NCI-H1092 (cell line): ENCODE results near the gene CSF1R.

Experiments used
- DNase-seq: peaks from one replicate; lab custom pipeline; 2025; lab: John Stamatoyannopoulos, UW

Gene CSF1R

GRCh38 chr5:150085950-150086715, at the start of gene CSF1R:
Gene CSF1R (minus strand): TSS chr5:150086554. CDS start chr5:150086427, 127 bp downstream.
- no peak for DNase-seq

- no peak for DNase-seq
These were observed 49.4 kb upstream of the CSF1R start for GRCh38 chr5:150135557-150136304.

- DNase-seq = no peak
These were observed 47.8 kb upstream of the CSF1R start for GRCh38 chr5:150134198-150134588.

GRCh38 chr5:150133581-150134197, 47.3 kb upstream of the CSF1R start:
- no peak for DNase-seq

GRCh38 chr5:150132740-150133139, 46.4 kb upstream of the CSF1R start:
- DNase-seq = no peak

- DNase-seq = no peak
These were observed 45.8 kb upstream of the CSF1R start for GRCh38 chr5:150131978-150132694.

- no peak for DNase-seq
These were observed 45.1 kb upstream of the CSF1R start for GRCh38 chr5:150131461-150131860.

GRCh38 chr5:150130493-150130922, 44.2 kb upstream of the CSF1R start:
- DNase-seq = no peak

GRCh38 chr5:150129813-150130492, 43.6 kb upstream of the CSF1R start:
- DNase-seq = no peak

- DNase-seq = no peak
These were observed 43.1 kb upstream of the CSF1R start for GRCh38 chr5:150129454-150129812.

- DNase-seq = no peak
These were observed 40.5 kb upstream of the CSF1R start for GRCh38 chr5:150126921-150127265.

GRCh38 chr5:150126199-150126920, 40.0 kb upstream of the CSF1R start:
- no peak for DNase-seq

- no peak for DNase-seq
These were observed 39.0 kb upstream of the CSF1R start for GRCh38 chr5:150125334-150125733.

- no peak for DNase-seq
These were observed 38.2 kb upstream of the CSF1R start for GRCh38 chr5:150124596-150124995.

- no peak for DNase-seq
These were observed 37.8 kb upstream of the CSF1R start for GRCh38 chr5:150124111-150124557.

- DNase-seq = no peak
These were observed 37.2 kb upstream of the CSF1R start for GRCh38 chr5:150123542-150123941.

GRCh38 chr5:150122536-150123481, 36.5 kb upstream of the CSF1R start:
- DNase-seq = no peak

GRCh38 chr5:150122158-150122510, 35.8 kb upstream of the CSF1R start:
- no peak for DNase-seq

- no peak for DNase-seq
These were observed 35.2 kb upstream of the CSF1R start for GRCh38 chr5:150121448-150122157.
